Camera-type eye (tissue), 1 donor: ENCODE results near the gene MAP7D3. TPM values are rescaled to one million over a fixed set of nuclear protein-coding genes. Genes with fewer than 3 reads are reported as not detected.

Source experiments
- total RNA-seq: library from RNA; depleted of rRNA; stranded (reverse); fragments of >200 nt; gene quantifications from one replicate; pipeline ENCODE4 v1.2.3, GENCODE V29; 2014

Gene MAP7D3
- total RNA-seq, result 12.1 TPM

GRCh38 chrX:136251041-136251991 is at the start of gene MAP7D3:
MAP7D3 (minus strand) TSS chrX:136251400; CDS start chrX:136251358, 42 bp downstream.

GRCh38 chrX:136300721-136301120 is 49.5 kb upstream of the MAP7D3 start, which contains the start of gene ADGRG4:
ADGRG4 (plus strand) TSS chrX:136300963; CDS start chrX:136308778, 7,815 bp downstream.

Other genes with a start within 250 kb of the MAP7D3 start
- 423 TPM for gene FHL1, start 103.9 kb downstream of the MAP7D3 start, total RNA-seq
- gene ADGRG4, start 49.6 kb upstream of the MAP7D3 start, total RNA-seq, result not detected
- gene BRS3, start 236.5 kb upstream of the MAP7D3 start, total RNA-seq, result not detected
- 109 TPM for gene HTATSF1, start 246.2 kb upstream of the MAP7D3 start, total RNA-seq